Measurements from ENCODE around the gene ADD1. TPM values are rescaled to one million over a fixed set of nuclear protein-coding genes. Genes with fewer than 3 reads are reported as not detected.
A peak's percentile ranks its signal among the peaks of the same experiment; 100 is the strongest.

ADD1 gene
- polyA plus RNA-seq, 1 experiment: 149 TPM

DNA sequence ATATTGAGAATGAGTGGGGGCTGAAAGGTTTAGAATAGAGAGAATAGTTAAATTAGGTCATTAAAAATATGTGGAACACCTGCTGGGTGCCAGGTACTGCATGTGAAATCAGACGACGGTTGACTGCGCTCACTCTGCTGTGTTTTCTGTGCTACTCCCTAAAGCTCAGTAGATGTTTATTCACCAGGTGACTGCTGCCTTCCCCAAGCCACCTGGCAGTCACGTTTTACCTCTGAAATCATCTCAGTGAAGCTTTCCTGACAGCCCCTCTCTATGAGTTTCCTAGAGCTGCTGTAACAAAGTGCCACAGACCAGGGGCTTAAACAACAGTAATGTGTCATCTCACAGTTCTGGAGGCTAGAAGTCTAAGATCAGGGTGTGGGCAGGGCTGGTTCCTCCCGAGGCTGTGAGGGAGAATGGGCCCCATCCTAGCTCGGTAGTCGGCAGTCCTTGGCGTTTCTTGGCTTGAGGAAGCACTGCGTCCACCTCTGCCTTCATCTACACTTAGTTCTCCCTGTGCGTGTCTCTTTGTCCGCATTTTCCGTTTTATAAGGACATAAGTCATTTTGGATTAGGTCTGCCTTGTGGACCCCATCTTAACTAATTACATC is 25.3 kb downstream of the ADD1 start:
- H3K9me3 ChIP-seq (ENCODE audit: control insufficient read depth, insufficient read depth, low read length): no peaks in the 10 kb centered on the region
- POLR2A ChIA-PET: no interaction called here
- peak overlapping the region; percentile 80 for H3K27ac ChIP-seq (ENCODE audit: low read depth, low read length)
- CTCF ChIA-PET: no interaction called here
- DNase-seq (ENCODE audit: low read depth, low spot score): no peak
- no peaks in the 10 kb centered on the region for H3K27me3 ChIP-seq (ENCODE audit: control insufficient read depth, insufficient read depth, low read length)
- H3K4me3 ChIP-seq (ENCODE audit: low read depth, low read length): no peak overlapping the region; the same call in 1 of the 2 replicates
- TF ChIP-seq, protein P1, sequence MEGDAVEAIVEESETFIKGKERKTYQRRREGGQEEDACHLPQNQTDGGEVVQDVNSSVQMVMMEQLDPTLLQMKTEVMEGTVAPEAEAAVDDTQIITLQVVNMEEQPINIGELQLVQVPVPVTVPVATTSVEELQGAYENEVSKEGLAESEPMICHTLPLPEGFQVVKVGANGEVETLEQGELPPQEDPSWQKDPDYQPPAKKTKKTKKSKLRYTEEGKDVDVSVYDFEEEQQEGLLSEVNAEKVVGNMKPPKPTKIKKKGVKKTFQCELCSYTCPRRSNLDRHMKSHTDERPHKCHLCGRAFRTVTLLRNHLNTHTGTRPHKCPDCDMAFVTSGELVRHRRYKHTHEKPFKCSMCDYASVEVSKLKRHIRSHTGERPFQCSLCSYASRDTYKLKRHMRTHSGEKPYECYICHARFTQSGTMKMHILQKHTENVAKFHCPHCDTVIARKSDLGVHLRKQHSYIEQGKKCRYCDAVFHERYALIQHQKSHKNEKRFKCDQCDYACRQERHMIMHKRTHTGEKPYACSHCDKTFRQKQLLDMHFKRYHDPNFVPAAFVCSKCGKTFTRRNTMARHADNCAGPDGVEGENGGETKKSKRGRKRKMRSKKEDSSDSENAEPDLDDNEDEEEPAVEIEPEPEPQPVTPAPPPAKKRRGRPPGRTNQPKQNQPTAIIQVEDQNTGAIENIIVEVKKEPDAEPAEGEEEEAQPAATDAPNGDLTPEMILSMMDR (IDR thresholded peaks at IDR 0.05; ENCODE audit: low read depth, low read length): no peak

DNA sequence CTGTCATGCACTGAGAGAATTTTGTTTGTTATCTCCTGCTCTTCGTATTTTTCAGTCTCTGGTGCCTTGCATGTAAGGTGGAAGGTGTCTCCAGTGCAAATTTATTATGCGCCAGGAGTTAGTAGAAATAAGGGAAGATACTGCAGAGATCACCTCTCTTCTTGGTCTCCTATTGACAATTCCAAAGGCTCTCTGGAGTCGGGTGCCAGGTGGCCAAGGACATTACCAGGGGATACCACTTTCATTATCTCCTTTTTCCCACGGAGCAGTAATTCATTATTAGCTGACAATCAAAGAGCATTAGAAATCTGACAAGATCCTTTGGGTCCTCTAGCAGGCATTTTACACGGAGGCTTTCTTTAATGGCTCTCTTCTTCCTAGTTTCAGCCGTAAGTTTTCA is 26.0 kb downstream of the ADD1 start:
- TF ChIP-seq, protein P1 (IDR thresholded peaks at IDR 0.05; ENCODE audit: low read depth, low read length): no peak
- Histone ChIP-seq H3K9me3 (ENCODE audit: control insufficient read depth, insufficient read depth, low read length) (no peaks in the 10 kb centered on the region), H3K4me3 (ENCODE audit: low read depth, low read length) (no peak overlapping the region), H3K27ac (ENCODE audit: low read depth, low read length) (no peak overlapping the region), H3K27me3 (ENCODE audit: control insufficient read depth, insufficient read depth, low read length) (no peaks in the 10 kb centered on the region)
- CTCF ChIA-PET: no interaction called here
- POLR2A ChIA-PET: no interaction called here
- DNase-seq (ENCODE audit: low read depth, low spot score): no peak

DNA sequence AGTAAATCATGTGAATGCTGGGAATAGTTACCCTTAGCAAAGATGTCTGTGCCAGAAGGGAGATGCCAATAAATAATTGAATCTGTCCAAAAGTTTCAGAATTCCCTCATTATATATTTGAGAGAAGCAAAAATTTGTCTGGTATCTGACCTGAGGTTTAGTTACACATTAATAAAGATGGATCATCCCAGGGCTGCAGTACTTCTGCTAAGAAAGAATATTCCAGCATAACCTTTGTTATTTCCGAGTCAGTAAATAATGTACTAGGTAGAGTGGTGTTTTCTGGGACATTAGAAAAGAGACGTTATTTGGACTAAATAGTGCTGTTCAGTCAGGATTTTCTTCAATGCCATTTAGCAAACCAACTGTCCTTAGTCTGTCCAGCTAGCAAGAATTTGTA is 26.4 kb downstream of the ADD1 start:
- H3K27ac ChIP-seq (ENCODE audit: low read depth, low read length): no peak overlapping the region
- ChIA-PET CTCF (no interaction called here), POLR2A (no interaction called here)
- H3K4me3 ChIP-seq (ENCODE audit: low read depth, low read length): no peak overlapping the region
- DNase-seq (ENCODE audit: low read depth, low spot score): no peak
- H3K9me3 ChIP-seq (ENCODE audit: control insufficient read depth, insufficient read depth, low read length): no peaks in the 10 kb centered on the region
- TF ChIP-seq, protein P1 (IDR thresholded peaks at IDR 0.05; ENCODE audit: low read depth, low read length): no peak
- H3K27me3 ChIP-seq (ENCODE audit: control insufficient read depth, insufficient read depth, low read length): no peaks in the 10 kb centered on the region

DNA sequence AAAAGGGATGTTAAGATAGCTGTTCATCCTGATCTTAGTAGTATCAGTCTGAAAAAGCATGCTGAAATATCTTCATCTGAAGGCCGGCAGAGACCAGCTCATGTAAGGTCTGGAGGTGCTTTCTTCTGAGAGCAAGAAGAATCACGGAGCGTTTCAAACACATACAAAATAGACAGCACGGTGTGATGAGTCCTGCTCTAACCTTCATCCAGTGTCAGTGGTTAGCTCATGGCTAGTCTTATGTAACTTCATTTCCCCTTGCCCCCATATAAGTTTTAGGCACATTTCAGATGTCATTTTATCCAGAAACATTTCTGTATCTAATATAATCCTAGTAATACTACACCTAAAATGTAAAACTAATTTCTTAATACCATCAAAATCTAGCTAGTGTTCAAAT is 27.8 kb downstream of the ADD1 start:
- POLR2A ChIA-PET: no interaction called here
- TF ChIP-seq, protein P1 (IDR thresholded peaks at IDR 0.05; ENCODE audit: low read depth, low read length): no peak
- no peak for DNase-seq (ENCODE audit: low read depth, low spot score)
- Histone ChIP-seq H3K4me3 (ENCODE audit: low read depth, low read length) (no peak overlapping the region), H3K9me3 (ENCODE audit: control insufficient read depth, insufficient read depth, low read length) (no peaks in the 10 kb centered on the region), H3K27ac (ENCODE audit: low read depth, low read length) (no peak overlapping the region), H3K27me3 (ENCODE audit: control insufficient read depth, insufficient read depth, low read length) (no peaks in the 10 kb centered on the region)
- CTCF ChIA-PET: interaction anchor here (0.8 kb wide), 1 partner anchor 10 kb away, joined by 5 read pairs; no protein-coding TSS in a partner anchor

DNA sequence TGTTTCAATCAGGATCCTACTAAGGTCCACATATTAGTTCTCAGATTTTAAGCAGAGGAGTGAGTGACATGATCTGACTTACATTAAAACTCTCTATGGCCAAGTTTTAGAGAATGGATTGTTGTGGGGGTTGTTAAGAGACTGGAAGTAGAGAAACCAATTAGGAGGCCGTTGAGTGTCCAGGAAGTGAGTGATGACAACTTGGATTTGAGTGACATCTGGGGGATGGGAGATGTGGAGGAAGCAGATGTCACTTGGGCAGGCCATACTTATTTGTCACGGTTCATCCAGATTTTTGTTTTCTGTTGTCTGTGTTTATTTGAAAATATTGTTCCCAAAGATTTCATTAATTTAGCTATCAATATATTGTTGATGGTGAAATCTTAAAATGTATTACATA is 28.3 kb downstream of the ADD1 start:
- Histone ChIP-seq H3K4me3 (ENCODE audit: low read depth, low read length) (no peak overlapping the region), H3K9me3 (ENCODE audit: control insufficient read depth, insufficient read depth, low read length) (no peaks in the 10 kb centered on the region), H3K27me3 (ENCODE audit: control insufficient read depth, insufficient read depth, low read length) (no peaks in the 10 kb centered on the region), H3K27ac (ENCODE audit: low read depth, low read length) (no peak overlapping the region)
- ChIA-PET POLR2A (no interaction called here), CTCF (interaction anchor here (0.7 to 0.8 kb wide), 2 partner anchors 10 to 259 kb away, joined by 3 to 5 read pairs; no protein-coding TSS in a partner anchor)
- no peak for DNase-seq (ENCODE audit: low read depth, low spot score)
- TF ChIP-seq, protein P1 (IDR thresholded peaks at IDR 0.05; ENCODE audit: low read depth, low read length): no peak
